Measurements from ENCODE around the gene LMAN2. TPM values are rescaled to one million over a fixed set of nuclear protein-coding genes. Genes with fewer than 3 reads are reported as not detected.
"Not testable (repeated sequence)": the region's sequence is repeated elsewhere in the genome, so short reads cannot be mapped to it uniquely, and the experiment has no call there.

The LMAN2 gene
- total RNA-seq, 6 experiments from 2014 or later = 103 to 297 (median 160) TPM

DNA sequence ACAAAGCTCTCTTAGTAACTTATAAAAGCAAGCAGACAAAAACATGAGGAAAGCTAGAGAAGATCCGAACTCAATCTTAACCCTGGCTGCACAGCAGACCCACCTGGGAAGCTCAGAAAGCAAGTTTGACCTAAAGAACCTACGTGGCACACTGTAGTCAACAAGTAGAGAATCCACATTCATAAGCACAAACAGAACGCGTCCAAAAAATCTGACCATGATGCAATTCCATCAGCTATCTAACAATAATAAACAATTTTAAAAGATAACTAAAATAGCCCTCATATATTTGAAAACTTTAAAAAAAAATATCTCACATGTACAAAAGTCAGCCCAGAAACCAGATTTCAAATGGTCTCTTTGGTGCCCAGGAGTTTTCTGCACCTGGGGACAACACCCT is 4.6 kb downstream of the LMAN2 start:
- ATAC-seq (no peak), DNase-seq (no peak)
- 14% methylated on average over 4 of the region's 4 CpGs for WGBS (ENCODE audit: insufficient coverage, low coverage, low lambda C conversion rate, missing lambda C conversion rate)
- Histone ChIP-seq H3K4me1 (peaks cover 0 to 57% (median 24%) of the 10 kb centered on the region in 4 donors), H3K27me3 (no peaks in the 10 kb centered on the region), H3K9me3 (no peaks in the 10 kb centered on the region), H3K36me3 (peaks cover under 1 to 16% (median 2%) of the 10 kb centered on the region in 4 donors), H3K27ac (no peak overlapping the region), H3K4me3 (no peak overlapping the region)
- intact Hi-C loops (cut with DNase I) = no loop called here
- TF ChIP-seq POLR2A (IDR thresholded peaks at IDR 0.05) = no peak
- TF ChIP-seq, protein P1, sequence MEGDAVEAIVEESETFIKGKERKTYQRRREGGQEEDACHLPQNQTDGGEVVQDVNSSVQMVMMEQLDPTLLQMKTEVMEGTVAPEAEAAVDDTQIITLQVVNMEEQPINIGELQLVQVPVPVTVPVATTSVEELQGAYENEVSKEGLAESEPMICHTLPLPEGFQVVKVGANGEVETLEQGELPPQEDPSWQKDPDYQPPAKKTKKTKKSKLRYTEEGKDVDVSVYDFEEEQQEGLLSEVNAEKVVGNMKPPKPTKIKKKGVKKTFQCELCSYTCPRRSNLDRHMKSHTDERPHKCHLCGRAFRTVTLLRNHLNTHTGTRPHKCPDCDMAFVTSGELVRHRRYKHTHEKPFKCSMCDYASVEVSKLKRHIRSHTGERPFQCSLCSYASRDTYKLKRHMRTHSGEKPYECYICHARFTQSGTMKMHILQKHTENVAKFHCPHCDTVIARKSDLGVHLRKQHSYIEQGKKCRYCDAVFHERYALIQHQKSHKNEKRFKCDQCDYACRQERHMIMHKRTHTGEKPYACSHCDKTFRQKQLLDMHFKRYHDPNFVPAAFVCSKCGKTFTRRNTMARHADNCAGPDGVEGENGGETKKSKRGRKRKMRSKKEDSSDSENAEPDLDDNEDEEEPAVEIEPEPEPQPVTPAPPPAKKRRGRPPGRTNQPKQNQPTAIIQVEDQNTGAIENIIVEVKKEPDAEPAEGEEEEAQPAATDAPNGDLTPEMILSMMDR (IDR thresholded peaks at IDR 0.05) = no peak

DNA sequence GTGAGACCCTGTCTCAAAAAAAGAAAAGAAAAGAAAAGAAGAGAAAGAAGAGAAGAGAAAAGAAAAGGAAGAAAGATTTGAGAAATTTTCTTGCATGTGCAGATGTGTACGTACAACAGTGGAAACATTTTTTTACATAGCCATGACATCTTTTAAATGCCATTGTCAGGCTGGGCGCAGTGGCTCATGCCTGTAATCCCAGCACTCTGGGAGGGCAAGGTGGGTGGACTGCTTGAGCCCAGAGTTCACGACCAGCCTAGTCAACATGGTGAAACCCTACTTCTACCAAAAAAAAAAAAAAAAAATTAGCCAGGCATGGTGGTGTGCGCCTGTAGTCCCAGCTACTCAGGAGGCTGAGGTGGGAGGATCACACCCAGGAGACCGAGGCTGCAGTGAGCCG is 6.6 kb downstream of the LMAN2 start:
- intact Hi-C loops (cut with DNase I) = no loop called here
- no peak for ATAC-seq
- H3K36me3 ChIP-seq = peaks cover 2 to 23% (median 3%) of the 10 kb centered on the region in 4 donors

DNA sequence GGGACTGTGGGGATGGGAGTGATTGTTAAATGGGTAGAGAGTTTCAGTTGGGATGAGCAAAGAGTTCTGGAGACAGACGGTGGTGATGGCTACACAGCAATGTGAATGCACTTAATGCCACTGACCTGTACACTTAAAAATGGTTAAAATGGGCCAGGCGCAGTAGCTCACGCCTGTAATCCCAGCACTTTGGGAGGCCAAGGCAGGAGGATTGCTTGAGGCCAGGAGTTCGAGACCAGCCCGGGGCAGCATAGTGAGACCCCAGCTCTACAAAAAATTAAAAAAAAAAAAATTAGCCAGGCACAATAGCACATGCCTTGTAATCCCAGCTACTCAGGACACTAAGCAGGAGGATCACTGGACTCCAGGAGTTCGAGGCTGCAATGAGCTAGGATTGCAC is 7.7 kb downstream of the LMAN2 start:
- TF ChIP-seq, protein P1 (IDR thresholded peaks at IDR 0.05) = no peak
- TF ChIP-seq POLR2A (IDR thresholded peaks at IDR 0.05) = no peak
- intact Hi-C loops (cut with DNase I) = no loop called here
- no peak overlapping the region for H3K27ac ChIP-seq
- ATAC-seq (no peak), DNase-seq (no peak)
- H3K9me3 ChIP-seq = no peaks in the 10 kb centered on the region
- no peak overlapping the region for H3K4me3 ChIP-seq
- peaks cover 0 to 41% (median 14%) of the 10 kb centered on the region in 4 donors for H3K4me1 ChIP-seq
- H3K27me3 ChIP-seq = no peaks in the 10 kb centered on the region
- H3K36me3 ChIP-seq = peaks cover 3 to 21% (median 9%) of the 10 kb centered on the region in 4 donors
- 85% methylated on average over 3 of the region's 6 CpGs for WGBS (ENCODE audit: insufficient coverage, low coverage, low lambda C conversion rate, missing lambda C conversion rate)

More for the DNA sequence above, 6.6 kb downstream of the LMAN2 start:
- peaks cover 0 to 49% (median 20%) of the 10 kb centered on the region in 4 donors for H3K4me1 ChIP-seq
- TF ChIP-seq, protein P1 (IDR thresholded peaks at IDR 0.05) = no peak
- no peak for TF ChIP-seq POLR2A (IDR thresholded peaks at IDR 0.05)
- no peaks in the 10 kb centered on the region for H3K27me3 ChIP-seq
- H3K4me3 ChIP-seq = no peak overlapping the region
- no peak for DNase-seq
- WGBS (ENCODE audit: insufficient coverage, low coverage, low lambda C conversion rate, missing lambda C conversion rate) = 100% methylated on average over 6 of the region's 6 CpGs
- H3K27ac ChIP-seq = no peak overlapping the region
- H3K9me3 ChIP-seq = no peaks in the 10 kb centered on the region

DNA sequence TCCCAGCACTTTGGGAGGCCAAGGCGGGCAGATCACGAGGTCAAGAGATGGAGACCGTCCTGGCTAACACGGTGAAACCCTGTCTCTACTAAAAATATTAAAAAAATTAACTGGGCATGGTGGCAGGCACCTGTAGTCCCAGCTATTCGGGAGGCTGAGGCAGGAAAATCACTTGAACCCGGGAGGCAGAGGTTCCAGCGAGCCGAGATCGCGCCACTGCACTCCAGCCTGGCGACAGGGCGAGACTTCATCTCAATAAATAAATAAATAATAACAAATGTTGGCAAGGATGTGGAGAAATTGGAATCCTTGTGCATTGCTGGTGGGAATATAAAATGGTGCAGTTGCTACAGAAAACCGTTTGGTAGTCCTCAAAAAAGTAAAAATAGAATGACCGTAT is 8.5 kb downstream of the LMAN2 start:
- intact Hi-C loops (cut with DNase I) = not testable (repeated sequence)

DNA sequence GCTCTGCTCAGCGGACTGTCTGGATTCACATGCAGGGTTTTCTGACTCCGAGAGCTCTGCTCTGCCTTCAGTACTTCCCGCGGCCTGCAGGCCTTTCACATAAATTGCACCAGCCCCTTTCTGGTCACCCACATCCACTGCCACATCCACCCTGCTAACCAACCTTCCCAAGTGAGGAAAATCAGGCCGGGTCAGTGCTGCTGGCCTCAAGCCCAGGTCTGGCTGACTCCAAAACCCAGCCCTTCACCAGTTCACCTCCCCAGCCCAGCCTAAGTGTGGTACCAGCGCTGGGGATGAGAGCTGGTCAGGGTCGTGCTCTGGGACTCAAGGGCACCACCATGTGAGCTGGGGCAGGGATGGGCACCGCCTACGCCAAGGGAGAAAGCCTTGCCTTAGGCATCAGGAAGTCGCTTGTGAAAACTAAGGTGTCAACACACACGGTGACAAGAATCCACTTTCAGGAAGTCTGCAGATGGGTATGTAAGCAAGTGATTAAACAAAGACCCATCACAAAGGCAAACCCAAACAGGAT is 12.3 kb downstream of the LMAN2 start:
- H3K9me3 ChIP-seq = no peaks in the 10 kb centered on the region
- peaks cover 3 to 51% (median 31%) of the 10 kb centered on the region in 4 donors for H3K36me3 ChIP-seq
- no peak overlapping the region for H3K4me3 ChIP-seq
- WGBS (ENCODE audit: insufficient coverage, low coverage, low lambda C conversion rate, missing lambda C conversion rate) = 45% methylated on average over 5 of the region's 11 CpGs
- no peak overlapping the region for H3K27ac ChIP-seq
- peak in 2 of 4 donors; percentile 7 to 14 for ATAC-seq
- intact Hi-C loops (cut with DNase I) = no loop called here
- DNase-seq = peak in 1 of 3 donors; percentile 55
- no peak for TF ChIP-seq POLR2A (IDR thresholded peaks at IDR 0.05)
- TF ChIP-seq, protein P1 (IDR thresholded peaks at IDR 0.05) = no peak
- H3K4me1 ChIP-seq = peaks cover 0 to 30% (median 4%) of the 10 kb centered on the region in 4 donors
- no peaks in the 10 kb centered on the region for H3K27me3 ChIP-seq

More for the DNA sequence above, 8.5 kb downstream of the LMAN2 start:
- not testable (repeated sequence) for ATAC-seq, H3K27me3 ChIP-seq, DNase-seq, H3K9me3 ChIP-seq, H3K4me3 ChIP-seq, H3K27ac ChIP-seq
- 93% methylated on average over 14 of the region's 14 CpGs for WGBS (ENCODE audit: insufficient coverage, low coverage, low lambda C conversion rate, missing lambda C conversion rate)
- H3K4me1 ChIP-seq = peaks cover 0 to 35% (median 12%) of the 10 kb centered on the region in 4 donors
- peaks cover 3 to 20% (median 11%) of the 10 kb centered on the region in 4 donors for H3K36me3 ChIP-seq

Measured in right lobe of liver (tissue), 6 donors.